GM18508 (cell line): Measurements from ENCODE around the gene HMGB2.

ENCODE experiments used
- ATAC-seq: cut with Tn5 transposase; IDR thresholded peaks from one replicate; pipeline ENCODE4 v1.9.1; 2021; ENCODE audit warnings: moderate number of reproducible peaks; ENCODE audit not compliant: insufficient read depth, unreplicated experiment

The HMGB2 gene

DNA sequence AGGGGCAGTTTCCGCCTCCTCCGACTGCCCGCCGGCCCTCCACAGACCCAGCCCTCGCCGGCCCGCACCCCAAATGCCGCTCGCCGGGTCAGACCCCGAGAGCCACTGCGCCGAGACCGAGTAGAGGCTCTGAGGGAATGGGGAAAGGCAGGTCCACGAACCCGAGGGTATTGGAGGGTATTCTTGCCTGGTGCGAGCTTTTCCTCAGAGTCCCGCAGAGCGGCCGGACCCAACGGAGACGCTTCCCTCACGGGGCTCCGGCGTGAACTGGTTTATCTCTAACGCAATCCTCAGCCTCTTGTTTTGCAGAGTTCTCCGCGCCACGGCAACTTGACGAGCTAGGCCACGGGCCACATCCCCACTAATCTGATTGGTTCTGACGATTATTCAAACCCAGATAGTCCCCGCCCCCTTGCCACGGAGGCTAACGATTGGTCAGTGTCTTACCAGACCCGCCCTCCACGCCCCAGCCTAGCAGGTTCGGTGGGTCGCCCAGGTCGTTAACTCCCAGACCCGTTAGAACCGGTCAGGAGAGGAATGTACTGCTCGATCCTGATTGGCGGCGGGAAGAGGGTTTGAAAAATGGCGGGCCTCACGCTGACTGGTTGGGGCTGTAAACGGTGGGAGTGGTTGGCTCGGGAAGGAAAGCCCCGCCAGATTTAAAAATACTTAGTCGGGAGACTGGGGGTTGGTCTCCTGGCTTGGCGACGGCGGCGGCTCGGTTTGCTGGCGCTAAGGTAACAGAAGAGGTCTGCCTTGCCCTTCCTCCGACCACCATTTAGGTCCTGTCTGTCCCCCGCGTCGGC, at the start of gene HMGB2:
TSS of gene HMGB2 (minus strand) at position 274 of the 806 bp plus-strand sequence. CDS start 709 bp downstream, outside the sequence.
- ATAC-seq, result peak; percentile 91

DNA sequence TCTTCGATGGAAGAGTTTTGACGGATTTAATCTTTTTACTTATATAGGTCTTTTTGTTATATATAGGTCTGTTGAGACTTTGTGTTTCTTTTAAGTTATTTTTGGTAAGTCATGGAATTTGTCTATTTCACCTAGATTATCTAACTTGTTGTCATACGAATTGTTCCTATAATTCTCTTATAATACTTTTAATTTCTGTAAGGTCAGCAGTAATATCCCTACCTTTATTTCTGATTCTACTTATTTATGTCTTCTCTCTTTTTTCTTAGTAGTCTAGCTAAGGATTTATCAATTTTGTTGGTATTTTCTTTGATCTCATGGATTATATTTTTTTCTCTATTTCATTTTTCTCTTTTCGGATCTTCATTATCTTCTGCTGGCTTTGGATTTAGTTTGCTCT, 48.2 kb upstream of the HMGB2 start:
- no peak for ATAC-seq

GRCh38 chr4:173381610-173382009, 47.5 kb upstream of the HMGB2 start:
- no peak for ATAC-seq

DNA sequence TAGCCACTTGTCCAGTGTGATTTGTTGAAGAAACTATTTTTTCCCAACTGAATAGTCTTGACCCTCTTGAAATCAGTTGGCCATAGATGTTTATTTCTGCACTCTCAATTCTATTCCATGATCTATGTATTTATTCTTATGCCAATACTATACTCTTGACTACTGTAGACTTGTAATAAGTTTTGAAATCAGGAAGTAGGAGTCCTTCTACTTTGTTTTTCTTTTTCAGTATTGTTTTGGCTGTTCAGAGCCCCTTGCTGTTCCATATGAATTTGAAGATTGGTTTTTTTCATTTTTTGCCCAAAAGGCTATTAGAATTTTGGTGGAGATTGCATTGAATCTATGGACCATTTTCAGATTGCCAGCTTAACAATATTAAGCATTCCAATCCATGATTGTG, 46.8 kb upstream of the HMGB2 start:
- ATAC-seq, result no peak

DNA sequence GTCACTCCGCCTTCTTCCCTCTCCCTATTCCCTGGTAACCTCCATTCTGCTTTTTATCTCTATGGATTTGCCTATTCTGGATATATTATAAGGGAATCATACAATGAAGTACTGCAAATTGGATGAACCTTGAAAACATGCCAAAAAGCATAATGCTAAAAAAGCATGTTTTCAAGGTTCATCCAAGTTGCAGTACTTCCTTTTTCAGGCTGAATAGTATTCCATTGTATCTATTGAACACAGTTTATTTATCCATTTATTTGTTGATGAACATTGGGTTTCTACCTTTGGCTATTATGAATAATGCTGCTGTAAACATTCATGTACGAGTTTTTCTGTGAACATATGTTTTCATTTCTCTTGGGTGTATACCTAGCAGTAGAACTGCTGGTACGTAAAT, 45.8 kb upstream of the HMGB2 start:
- ATAC-seq, result no peak

GRCh38 chr4:173374588-173374987, 40.4 kb upstream of the HMGB2 start:
- ATAC-seq, result no peak

DNA sequence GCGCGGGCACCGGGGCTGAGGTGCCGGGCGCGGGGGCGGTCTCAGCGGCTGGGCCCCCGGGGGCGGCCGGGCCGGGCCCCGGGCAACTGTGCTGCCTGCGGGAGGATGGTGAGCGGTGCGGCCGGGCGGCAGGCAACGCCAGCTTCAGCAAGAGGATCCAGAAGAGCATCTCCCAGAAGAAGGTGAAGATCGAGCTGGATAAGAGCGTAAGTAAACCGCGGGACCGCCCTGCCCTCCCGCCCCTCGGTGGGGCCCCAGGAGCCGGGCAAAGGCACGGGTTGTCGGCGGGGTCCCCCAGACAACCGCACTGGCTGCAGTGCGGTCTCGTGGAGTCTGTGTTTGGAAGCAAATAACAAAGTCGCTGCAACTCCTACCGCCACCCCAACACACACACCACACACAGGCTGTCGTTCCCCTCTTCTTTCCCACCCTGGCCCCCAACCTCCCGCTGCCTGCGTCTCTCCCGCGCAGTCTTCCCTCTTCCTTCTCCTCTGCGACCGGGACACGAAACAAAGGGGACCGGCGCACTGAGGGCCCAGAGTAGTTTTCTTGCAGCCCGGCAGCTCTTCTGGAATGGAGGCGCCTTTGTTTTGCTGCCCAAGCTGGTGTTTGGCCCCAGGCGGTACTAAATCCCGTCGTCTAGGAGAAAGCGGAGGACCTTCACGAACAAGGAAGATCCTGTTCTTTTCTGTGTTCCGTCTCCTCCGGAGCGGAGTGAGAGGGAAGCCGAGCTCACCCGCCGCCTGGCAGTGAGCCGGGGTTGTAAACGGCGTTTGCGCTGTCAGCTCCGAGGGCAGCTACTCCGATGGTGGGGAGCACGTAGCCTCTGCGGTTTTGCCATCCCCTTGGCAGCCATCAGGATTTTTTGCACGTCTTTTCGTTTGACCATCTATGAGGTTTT, 37.4 kb upstream of the HMGB2 start:
- ATAC-seq, result peak; percentile 0

GRCh38 chr4:173370477-173371291, 36.5 kb upstream of the HMGB2 start, which contains the start of gene SAP30:
SAP30 (plus strand) TSS chr4:173370954; CDS start chr4:173371183, 229 bp downstream.
- ATAC-seq, result peak; percentile 60

- ATAC-seq, result no peak
These were observed 35.9 kb upstream of the HMGB2 start for GRCh38 chr4:173370130-173370476.

DNA sequence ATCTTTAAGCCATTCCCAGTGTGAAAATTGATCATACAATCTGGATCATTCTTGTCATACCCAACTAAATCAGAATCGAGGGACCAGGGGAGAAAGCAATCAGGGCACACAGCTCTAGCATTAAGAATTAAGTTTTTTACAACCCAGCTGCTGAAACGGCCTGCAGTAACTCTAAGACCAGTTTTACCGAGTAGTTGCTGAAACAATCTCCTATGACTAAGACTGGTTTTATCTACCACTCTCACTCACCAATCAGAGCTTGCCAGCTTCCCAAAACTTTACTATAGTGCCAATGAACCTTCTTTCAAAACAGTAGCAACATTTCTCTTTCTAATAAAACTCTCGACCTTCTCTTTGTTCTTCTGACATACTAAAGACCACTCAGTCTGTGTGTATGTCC, 33.8 kb upstream of the HMGB2 start:
- no peak for ATAC-seq

DNA sequence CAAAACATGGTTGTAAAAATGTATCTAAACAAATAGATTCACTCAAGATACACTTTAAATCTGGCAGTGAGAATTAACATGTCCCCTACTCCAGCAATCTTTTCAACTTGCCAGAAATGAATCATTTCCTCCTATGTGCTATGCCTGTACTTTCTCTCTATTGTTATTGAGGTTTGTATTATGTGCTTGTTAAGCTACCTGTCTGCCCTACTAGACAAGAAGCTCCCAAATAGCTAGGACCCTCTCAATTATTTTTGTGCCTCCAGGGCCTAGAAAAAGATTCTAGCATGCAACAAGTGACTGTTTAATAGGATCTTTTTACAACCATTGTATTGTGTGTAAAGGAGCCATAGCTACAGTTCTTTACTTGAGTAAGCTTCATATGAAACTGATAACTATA, 33.1 kb upstream of the HMGB2 start:
- peak; percentile 29 for ATAC-seq

- ATAC-seq, result no peak
These were observed 31.3 kb upstream of the HMGB2 start for GRCh38 chr4:173365359-173365996.

DNA sequence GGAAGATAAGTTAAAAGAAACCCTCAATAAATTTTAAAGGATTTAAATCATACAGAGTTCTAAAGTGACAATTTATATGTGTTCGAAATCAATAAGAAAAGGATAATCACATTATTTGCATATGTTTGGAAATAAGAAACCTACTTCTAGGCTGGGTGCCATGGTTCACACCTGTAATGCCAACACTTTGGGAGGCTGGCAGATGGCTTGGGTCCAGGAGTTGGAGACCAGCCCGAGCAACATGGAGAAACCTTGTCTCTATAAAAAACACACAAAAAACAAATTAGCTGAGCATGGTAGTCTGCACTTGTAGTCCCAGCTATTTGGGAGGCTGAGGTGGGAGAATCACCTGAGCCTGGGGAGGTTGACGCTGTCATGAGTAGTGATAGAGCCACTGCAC, 28.5 kb upstream of the HMGB2 start:
- ATAC-seq, result no peak

DNA sequence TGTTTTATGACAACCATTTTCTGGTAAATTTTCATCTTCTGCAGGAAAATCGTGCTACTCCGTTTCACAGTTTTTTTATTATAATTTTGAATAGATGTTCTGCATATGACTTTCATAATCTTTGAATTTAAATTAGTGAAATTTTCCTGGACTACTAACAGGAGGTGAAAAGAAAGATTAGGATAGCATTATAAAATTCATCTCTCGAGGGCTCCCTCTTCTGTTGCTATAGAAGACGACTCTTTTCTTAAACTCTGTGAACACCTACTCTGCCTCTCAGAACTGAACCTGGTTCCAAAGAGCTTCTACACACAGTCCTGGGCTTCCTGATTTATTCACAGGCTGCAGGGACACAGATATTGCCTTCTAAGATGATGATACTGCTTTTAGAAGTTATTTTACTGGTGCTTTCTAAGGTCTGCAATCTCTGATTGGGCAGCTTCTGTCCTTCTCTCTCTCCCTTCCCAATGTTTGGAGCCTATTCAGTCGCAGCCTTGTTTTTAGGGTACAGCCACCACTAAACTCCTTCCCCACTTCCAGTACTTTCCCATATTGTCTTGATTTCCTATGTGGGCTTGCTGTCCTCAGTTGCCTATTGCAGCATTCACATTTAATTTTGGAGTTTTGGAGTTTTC, 26.5 kb upstream of the HMGB2 start:
- no peak for ATAC-seq

- ATAC-seq, result no peak
These were observed 23.8 kb upstream of the HMGB2 start for GRCh38 chr4:173357939-173358338.

GRCh38 chr4:173347467-173347866, 13.3 kb upstream of the HMGB2 start:
- ATAC-seq, result no peak

DNA sequence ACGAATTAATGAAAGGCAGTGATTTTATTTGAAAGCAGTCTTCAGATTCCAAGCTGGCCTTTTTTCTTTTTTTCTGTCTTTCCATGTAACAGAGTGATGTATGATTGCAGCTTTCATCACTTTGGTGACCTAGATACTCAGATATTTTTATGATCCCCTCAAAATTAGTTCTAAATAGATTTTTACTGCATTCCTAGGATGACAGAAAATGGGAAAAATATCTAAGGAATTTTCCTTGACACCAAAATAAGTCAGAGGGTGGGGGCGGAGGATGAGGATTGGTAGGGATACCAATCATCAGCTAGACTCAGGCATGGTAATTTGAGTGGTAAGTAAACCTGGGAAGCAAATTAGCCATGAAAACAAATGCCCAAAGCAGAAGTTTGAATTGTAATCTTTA, 11.9 kb upstream of the HMGB2 start:
- ATAC-seq, result no peak

GRCh38 chr4:173345648-173346047, 11.5 kb upstream of the HMGB2 start:
- no peak for ATAC-seq

- ATAC-seq, result no peak
These were observed 9.8 kb upstream of the HMGB2 start for GRCh38 chr4:173343832-173344397.
